ENCODE measurements around the gene CCDC88C.
"Not testable (repeated sequence)": the region's sequence is repeated elsewhere in the genome, so short reads cannot be mapped to it uniquely, and the experiment has no call there.

DNA sequence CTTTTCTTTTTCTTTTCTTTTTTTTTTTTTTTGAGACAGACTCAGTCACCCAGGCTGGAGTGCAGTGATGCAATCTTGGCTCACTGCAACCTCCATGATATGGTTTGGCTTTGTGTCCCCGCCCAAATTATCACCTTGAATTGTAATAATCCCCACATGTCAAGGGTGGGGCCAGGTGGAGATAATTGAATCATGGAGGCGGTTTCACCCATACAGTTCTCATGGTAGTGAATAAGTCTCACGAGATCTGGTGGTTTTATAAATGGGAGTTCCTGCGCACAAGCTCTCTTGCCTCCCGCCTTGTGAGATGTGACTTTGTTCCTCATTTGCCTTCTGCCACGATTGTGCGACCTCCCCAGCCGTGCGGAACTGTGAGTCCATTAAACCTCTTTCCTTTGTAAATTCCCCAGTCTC is 7.9 kb upstream of the CCDC88C start:
- TF ChIP-seq, protein P1, sequence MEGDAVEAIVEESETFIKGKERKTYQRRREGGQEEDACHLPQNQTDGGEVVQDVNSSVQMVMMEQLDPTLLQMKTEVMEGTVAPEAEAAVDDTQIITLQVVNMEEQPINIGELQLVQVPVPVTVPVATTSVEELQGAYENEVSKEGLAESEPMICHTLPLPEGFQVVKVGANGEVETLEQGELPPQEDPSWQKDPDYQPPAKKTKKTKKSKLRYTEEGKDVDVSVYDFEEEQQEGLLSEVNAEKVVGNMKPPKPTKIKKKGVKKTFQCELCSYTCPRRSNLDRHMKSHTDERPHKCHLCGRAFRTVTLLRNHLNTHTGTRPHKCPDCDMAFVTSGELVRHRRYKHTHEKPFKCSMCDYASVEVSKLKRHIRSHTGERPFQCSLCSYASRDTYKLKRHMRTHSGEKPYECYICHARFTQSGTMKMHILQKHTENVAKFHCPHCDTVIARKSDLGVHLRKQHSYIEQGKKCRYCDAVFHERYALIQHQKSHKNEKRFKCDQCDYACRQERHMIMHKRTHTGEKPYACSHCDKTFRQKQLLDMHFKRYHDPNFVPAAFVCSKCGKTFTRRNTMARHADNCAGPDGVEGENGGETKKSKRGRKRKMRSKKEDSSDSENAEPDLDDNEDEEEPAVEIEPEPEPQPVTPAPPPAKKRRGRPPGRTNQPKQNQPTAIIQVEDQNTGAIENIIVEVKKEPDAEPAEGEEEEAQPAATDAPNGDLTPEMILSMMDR (IDR thresholded peaks at IDR 0.05; ENCODE audit: low read length) = not testable (repeated sequence)
- not testable (repeated sequence) for TF ChIP-seq EZH2 (IDR thresholded peaks at IDR 0.05; ENCODE audit: borderline replicate concordance, low read length)
